PC-3 (cell line): Measurements from ENCODE around the gene SIRT2.

ENCODE experiments used
- CTCF ChIP-seq: fragments of 300-600 bp; sonication (generic); conservative IDR thresholded peaks from 2 replicates; pipeline ENCODE4 v1.5.1; 2017; ENCODE audit warnings: antibody characterized with exemption, low read depth, mild to moderate bottlenecking, low read length
- EZH2 ChIP-seq: fragments of 300-600 bp; sonication (generic); IDR thresholded peaks from one replicate; pipeline ENCODE4 v1.6.1; 2017; ENCODE audit warnings: antibody characterized with exemption, mild to moderate bottlenecking, low read length; ENCODE audit not compliant: unreplicated experiment

GRCh38 chr19:38836983-38837626 is 62.3 kb downstream of the SIRT2 start:
- TF ChIP-seq CTCF, result no peak
- TF ChIP-seq EZH2, result no peak
